HG03108 (cell line): Measurements from ENCODE around the gene RAD1.

ENCODE experiments used
- ATAC-seq: cut with Tn5 transposase; IDR thresholded peaks from one replicate; pipeline ENCODE4 v1.9.1; 2021; ENCODE audit warnings: moderate library complexity; ENCODE audit not compliant: unreplicated experiment

The RAD1 gene

GRCh38 chr5:34866989-34867471 is 48.3 kb downstream of the RAD1 start:
- ATAC-seq: no peak

GRCh38 chr5:34865091-34865490 is 50.2 kb downstream of the RAD1 start:
- no peak for ATAC-seq

DNA sequence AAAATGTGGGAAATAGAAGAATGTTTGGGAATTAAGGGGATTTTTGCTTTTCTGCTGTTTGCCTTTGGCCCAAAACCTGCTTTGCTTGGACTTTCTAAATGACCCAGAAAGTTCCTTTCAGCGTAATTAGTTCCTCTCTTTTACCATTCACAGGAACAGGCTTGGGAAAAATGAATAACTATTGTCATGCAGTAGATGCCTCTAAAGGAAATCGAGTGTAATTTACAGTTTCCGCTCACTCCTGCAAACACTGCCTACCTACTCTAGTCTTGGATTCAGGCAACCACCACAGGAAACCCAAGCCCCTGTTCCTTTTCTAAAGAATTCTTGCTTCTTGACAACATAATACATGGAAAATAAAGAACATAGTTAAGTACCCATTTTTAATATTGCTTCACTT is 51.4 kb downstream of the RAD1 start:
- no peak for ATAC-seq

DNA sequence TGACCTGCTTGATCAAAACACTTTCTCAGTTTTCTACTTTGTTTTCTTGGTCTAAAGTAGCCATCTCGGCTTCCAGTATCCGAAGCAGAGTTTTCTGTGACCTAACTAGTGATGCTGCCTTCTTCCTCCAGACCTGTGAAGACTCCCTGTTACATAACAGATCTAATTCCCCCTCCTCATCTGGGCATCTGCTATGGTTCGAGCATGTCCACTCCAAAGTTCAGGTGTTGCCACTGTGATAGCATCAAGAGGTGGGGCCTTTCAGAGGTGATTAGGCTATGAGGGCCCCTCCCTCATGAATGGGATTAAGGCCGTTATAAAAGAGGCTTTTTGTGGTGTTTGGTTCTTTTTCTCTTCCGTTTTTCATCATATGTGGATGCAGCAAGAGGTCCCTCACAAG is 56.1 kb downstream of the RAD1 start:
- no peak for ATAC-seq

- ATAC-seq: no peak
These were observed 56.5 kb downstream of the RAD1 start for GRCh38 chr5:34858790-34859189.

DNA sequence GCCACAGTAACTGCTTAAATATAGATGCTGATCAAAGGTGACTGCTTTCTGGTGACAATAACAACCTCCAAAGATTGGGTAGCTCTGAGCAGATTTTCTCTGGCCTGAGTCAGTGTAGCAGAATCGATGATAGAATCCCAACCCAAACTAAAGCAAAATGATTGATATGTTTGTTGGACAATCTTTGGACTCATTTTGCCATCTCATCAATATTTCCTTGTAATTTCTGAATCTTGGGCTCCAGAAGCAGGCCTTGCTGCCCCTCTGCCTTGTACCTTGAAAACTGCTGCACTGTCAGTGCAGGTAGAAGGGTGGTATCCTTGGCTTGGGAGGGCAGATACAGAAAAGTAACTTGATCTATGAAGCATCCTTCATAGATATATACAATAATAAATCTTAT is 57.4 kb downstream of the RAD1 start:
- no peak for ATAC-seq

- no peak for ATAC-seq
These were observed 58.1 kb downstream of the RAD1 start for GRCh38 chr5:34857161-34857560.
